ENCODE results near the gene JAKMIP1.

DNA sequence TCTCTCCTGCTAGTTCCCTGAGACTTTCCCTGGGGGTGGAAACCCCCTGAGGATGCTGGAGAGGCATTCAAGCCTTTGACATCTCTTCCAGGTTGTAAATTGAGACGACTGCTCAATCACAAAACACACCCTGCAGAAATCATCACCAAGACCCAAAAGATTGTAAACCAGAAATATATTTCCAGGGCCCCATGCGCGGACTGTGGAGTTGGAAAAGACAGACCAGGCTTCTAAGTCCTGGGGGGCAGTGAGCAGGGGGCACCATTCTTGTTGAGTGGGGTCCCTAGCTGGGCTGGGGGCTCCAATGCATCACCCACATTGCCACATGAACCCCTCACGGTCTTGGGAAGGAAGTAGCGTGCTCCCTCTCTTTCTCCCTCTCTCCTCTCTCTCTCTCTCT is 94.2 kb downstream of the JAKMIP1 start:
- TF ChIP-seq YY1 (IDR thresholded peaks at IDR 0.05; ENCODE audit: insufficient read depth, insufficient read length): no peak
- TF ChIP-seq ZNF274 (IDR thresholded peaks at IDR 0.05; ENCODE audit: low read depth, low read length): no peak
- no peak for TF ChIP-seq SUZ12 (IDR thresholded peaks at IDR 0.05; ENCODE audit: extremely low read depth, insufficient read depth, insufficient read length)

All from NT2/D1 (cell line).